ENCODE data around the gene FXYD1. TPM values are rescaled to one million over a fixed set of nuclear protein-coding genes. Genes with fewer than 3 reads are reported as not detected.

The FXYD1 gene
- total and polyA plus RNA-seq, 2 of the 8 experiments (the other 6 are each of a cell fraction or from before 2014, with no cell fraction given), result 1.6 to 8.1 TPM

DNA sequence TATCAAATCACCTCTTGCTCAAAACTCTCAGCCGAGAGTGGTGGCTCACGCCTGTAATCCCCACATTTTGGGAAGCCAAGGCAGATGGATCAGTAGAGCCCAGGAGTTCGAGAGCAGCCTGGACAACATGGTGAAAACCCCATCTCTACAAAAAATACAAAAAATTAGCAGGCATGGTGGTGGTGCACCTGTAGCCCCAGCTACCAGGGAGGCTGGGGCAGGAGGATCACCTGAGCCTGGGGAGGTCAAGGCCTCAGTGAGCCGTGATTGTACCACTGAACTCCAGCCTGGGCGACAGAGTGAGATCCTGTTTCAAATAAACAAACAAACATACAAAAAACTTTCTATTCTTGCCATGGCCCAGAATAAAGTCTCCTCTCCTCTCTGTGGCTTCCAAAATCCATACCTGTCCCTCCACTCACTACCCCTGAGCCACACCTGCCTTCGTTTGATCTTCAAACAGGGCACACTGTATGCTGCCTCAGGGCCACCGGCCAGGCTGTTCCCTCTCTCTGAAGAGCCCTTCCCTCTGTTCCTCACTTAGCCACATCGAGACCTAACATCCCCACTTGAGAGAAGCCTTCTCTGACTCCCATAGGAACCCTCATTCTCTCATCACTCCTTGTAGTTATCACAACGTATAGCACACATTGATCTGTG lies 10.1 kb upstream of the FXYD1 start:
- no peak overlapping the region for H2BK120ac ChIP-seq (replicated peaks; ENCODE audit: low read depth, low read length)
- WGBS, 2 experiments (ENCODE audit: extremely low coverage in 1 of 2, insufficient coverage in 1 of 2, insufficient read length in 1 of 2, insufficient replicate concordance in 2 of 2, low coverage in 1 of 2, low lambda C conversion rate in 2 of 2, missing lambda C conversion rate in 1 of 2), result 85% methylated on average over 9 of the region's 9 CpGs; no CpG with 5 or more reads in 1 of the 2 experiments
- H3K4ac ChIP-seq (replicated peaks; ENCODE audit: insufficient read length, low read depth, low read length), result no peak overlapping the region
- no peaks in the 10 kb centered on the region for H4K20me1 ChIP-seq (replicated peaks in 1 of 2; ENCODE audit: control insufficient read depth in 1 of 2, insufficient read depth in 2 of 2, low read length in 2 of 2)
- H4K8ac ChIP-seq (ENCODE audit: extremely low read depth, insufficient read depth, low read length), result no peak overlapping the region
- DNase-seq (ENCODE audit: low read depth in 1 of 2, low spot score in 2 of 2), result no peak
- H3K18ac ChIP-seq (ENCODE audit: extremely low read depth, low read length), result no peak overlapping the region
- H2BK20ac ChIP-seq (ENCODE audit: low read length), result no peak overlapping the region
- no peak for FAIRE-seq
- ChIA-PET POLR2A (ENCODE audit: partially characterized antibody) (interaction anchor here (1.3 kb wide), 1 partner anchor 9 kb away, joined by 3 read pairs; no protein-coding TSS in a partner anchor), CTCF (ENCODE audit: partially characterized antibody) (interaction anchor here (1.4 to 3.1 kb wide), 5 partner anchors 8 to 73 kb away, joined by 4 to 22 read pairs (median 5); partner anchors contain the start of genes FXYD1, FXYD5 and LGI4)
- H3K14ac ChIP-seq (ENCODE audit: insufficient read length), result no peak overlapping the region
- no peak overlapping the region for H2BK12ac ChIP-seq (ENCODE audit: low read depth, low read length)
- peaks cover 0 to 2% (median 0%) of the 10 kb centered on the region in 4 experiments; a peak in 1 of 7 replicates for H3K4me1 ChIP-seq (replicated peaks in 1 of 4; ENCODE audit: control insufficient read depth in 3 of 4, insufficient read depth in 4 of 4, low read length in 3 of 4)
- no peaks in the 10 kb centered on the region for H3K79me1 ChIP-seq (ENCODE audit: low read depth, low read length)
- no peaks in the 10 kb centered on the region; a peak in 2 of 7 replicates for H3K27me3 ChIP-seq (replicated peaks in 1 of 4; ENCODE audit: control insufficient read depth in 3 of 4, extremely low read depth in 1 of 4, insufficient read depth in 3 of 4, low read length in 3 of 4)
- H3K23ac ChIP-seq (ENCODE audit: insufficient read length), result no peak overlapping the region
- H2BK5ac ChIP-seq (ENCODE audit: low read depth, low read length), result no peak overlapping the region
- TF ChIP-seq HDAC2 (IDR thresholded peaks at IDR 0.05; ENCODE audit: borderline replicate concordance in 1 of 2, low read depth in 2 of 2, low read length in 2 of 2), result no peak
- TF ChIP-seq SP1 (IDR thresholded peaks at IDR 0.05; ENCODE audit: low read depth, low read length), result no peak
- no peak for TF ChIP-seq SIX5 (IDR thresholded peaks at IDR 0.05; ENCODE audit: low read depth, low read length)
- TF ChIP-seq BACH1 (IDR thresholded peaks at IDR 0.05; ENCODE audit: low read length), result no peak
- no peak for TF ChIP-seq KDM5A (IDR thresholded peaks at IDR 0.05; ENCODE audit: low read length)
- no peak for TF ChIP-seq BRCA1 (IDR thresholded peaks at IDR 0.05; ENCODE audit: low read depth, low read length)
- no peak for TF ChIP-seq POLR2A (IDR thresholded peaks at IDR 0.05; ENCODE audit: control extremely low read depth in 1 of 2, low read depth in 2 of 2, low read length in 2 of 2)
- TF ChIP-seq JUN (IDR thresholded peaks at IDR 0.05; ENCODE audit: low read depth, low read length), result no peak
- no peak overlapping the region for H3K56ac ChIP-seq (replicated peaks; ENCODE audit: insufficient read length, low read depth, low read length)
- no peak overlapping the region; the same call in 1 of the 2 replicates for H2AK5ac ChIP-seq (ENCODE audit: low read depth, low read length)
- no peak overlapping the region for H2AFZ ChIP-seq (ENCODE audit: low read length)
- H4K5ac ChIP-seq (ENCODE audit: insufficient read length, low read depth, low read length), result no peak overlapping the region
- H4K91ac ChIP-seq (replicated peaks; ENCODE audit: insufficient read length, low read length), result no peak overlapping the region
- H2BK15ac ChIP-seq (ENCODE audit: low read length), result no peak overlapping the region
- peaks cover 4% of the 10 kb centered on the region for H3K23me2 ChIP-seq (ENCODE audit: low read depth, low read length)
- H3K9me3 ChIP-seq (ENCODE audit: insufficient read depth in 2 of 2, low read depth in 1 of 2, low read length in 1 of 2), result no peaks in the 10 kb centered on the region
- no peaks in the 10 kb centered on the region for H3K79me2 ChIP-seq (ENCODE audit: control insufficient read depth in 1 of 2, insufficient read depth in 2 of 2, low read length in 2 of 2)
- no peaks in the 10 kb centered on the region for H3K36me3 ChIP-seq (ENCODE audit: control insufficient read depth in 2 of 4, insufficient read depth in 4 of 4, low read length in 3 of 4)
- no peak overlapping the region for H3K4me3 ChIP-seq (ENCODE audit: extremely low read depth in 1 of 4, insufficient read depth in 2 of 4, low read depth in 3 of 4, low read length in 4 of 4)
- H3K9ac ChIP-seq (replicated peaks in 1 of 4; ENCODE audit: extremely low read depth in 1 of 4, low read depth in 3 of 4, low read length in 3 of 4), result no peak overlapping the region
- no peak overlapping the region for H3K4me2 ChIP-seq (ENCODE audit: insufficient read depth in 1 of 2, low read depth in 2 of 2, low read length in 2 of 2)
- no peak overlapping the region for H3K27ac ChIP-seq (ENCODE audit: low read depth, low read length)

Measured in H1 (cell line).